Thyroid gland (tissue), 4 donors: ENCODE measurements around the gene SHLD2.
"Not testable (repeated sequence)": the region's sequence is repeated elsewhere in the genome, so short reads cannot be mapped to it uniquely, and the experiment has no call there.

Experiments
- POLR2A ChIP-seq, 2 donors: fragments of 450-650 bp; IDR thresholded peaks; one replicate each; pipeline ENCODE4 v1.6.1; 2017; ENCODE audit warnings: antibody characterized with exemption in 2 of 2, mild to moderate bottlenecking in 2 of 2, moderate library complexity in 1 of 2
- TF ChIP-seq, protein P1 (sequence below), 6 experiments: fragments of 200-600 bp in 3 of 6; fragments of 450-650 bp in 3 of 6; sonication (generic) in 3 of 6; IDR thresholded peaks; one replicate each; pipeline ENCODE4 v1.5.1; 2016 to 2019; ENCODE audit warnings: antibody characterized with exemption in 6 of 6, mild to moderate bottlenecking in 2 of 6, inconsistent platforms in 1 of 6, moderate library complexity in 1 of 6

DNA sequence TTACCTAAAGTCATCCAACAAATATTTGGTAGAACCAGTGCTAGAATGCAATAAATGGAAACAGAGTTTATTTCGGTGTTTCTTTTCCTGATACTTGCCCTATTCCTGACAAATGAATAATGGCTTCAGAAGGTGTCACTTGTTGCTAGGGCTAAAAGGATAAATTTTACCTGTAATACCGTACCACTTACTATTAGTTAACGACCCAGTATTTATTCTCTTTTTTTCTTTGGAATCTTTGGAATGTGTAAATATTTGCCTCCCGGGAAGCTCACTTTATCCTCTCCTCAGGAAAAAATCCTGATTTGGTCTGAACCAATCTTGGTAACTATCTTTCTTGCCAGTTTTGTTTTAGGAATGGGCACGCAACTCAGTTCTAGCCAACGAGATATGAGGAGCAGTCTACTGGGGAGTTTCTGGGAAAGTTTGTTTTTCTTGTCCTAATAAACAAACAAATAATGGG, 144.4 kb downstream of the SHLD2 start:
- TF ChIP-seq, protein P1, sequence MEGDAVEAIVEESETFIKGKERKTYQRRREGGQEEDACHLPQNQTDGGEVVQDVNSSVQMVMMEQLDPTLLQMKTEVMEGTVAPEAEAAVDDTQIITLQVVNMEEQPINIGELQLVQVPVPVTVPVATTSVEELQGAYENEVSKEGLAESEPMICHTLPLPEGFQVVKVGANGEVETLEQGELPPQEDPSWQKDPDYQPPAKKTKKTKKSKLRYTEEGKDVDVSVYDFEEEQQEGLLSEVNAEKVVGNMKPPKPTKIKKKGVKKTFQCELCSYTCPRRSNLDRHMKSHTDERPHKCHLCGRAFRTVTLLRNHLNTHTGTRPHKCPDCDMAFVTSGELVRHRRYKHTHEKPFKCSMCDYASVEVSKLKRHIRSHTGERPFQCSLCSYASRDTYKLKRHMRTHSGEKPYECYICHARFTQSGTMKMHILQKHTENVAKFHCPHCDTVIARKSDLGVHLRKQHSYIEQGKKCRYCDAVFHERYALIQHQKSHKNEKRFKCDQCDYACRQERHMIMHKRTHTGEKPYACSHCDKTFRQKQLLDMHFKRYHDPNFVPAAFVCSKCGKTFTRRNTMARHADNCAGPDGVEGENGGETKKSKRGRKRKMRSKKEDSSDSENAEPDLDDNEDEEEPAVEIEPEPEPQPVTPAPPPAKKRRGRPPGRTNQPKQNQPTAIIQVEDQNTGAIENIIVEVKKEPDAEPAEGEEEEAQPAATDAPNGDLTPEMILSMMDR (IDR thresholded peaks at IDR 0.05): not testable (repeated sequence)
- TF ChIP-seq POLR2A (IDR thresholded peaks at IDR 0.05): not testable (repeated sequence)
